ENCODE data around the gene RAP1GAP2.
"Not testable (repeated sequence)": the region's sequence is repeated elsewhere in the genome, so short reads cannot be mapped to it uniquely, and the experiment has no call there.

The RAP1GAP2 gene

GRCh38 chr17:2782055-2782454, 14.2 kb upstream of the RAP1GAP2 start:
- no peaks in the 10 kb centered on the region for H3K36me3 ChIP-seq (ENCODE audit: insufficient read depth, low read length)
- no peak for ATAC-seq (ENCODE audit: insufficient read depth, low read depth)
- no peaks in the 10 kb centered on the region for H3K79me2 ChIP-seq (ENCODE audit: insufficient read depth, low read length)
- no peak for TF ChIP-seq EZH2 (IDR thresholded peaks at IDR 0.05; ENCODE audit: borderline replicate concordance, low read depth, low read length, severe bottlenecking)
- TF ChIP-seq, protein P1, sequence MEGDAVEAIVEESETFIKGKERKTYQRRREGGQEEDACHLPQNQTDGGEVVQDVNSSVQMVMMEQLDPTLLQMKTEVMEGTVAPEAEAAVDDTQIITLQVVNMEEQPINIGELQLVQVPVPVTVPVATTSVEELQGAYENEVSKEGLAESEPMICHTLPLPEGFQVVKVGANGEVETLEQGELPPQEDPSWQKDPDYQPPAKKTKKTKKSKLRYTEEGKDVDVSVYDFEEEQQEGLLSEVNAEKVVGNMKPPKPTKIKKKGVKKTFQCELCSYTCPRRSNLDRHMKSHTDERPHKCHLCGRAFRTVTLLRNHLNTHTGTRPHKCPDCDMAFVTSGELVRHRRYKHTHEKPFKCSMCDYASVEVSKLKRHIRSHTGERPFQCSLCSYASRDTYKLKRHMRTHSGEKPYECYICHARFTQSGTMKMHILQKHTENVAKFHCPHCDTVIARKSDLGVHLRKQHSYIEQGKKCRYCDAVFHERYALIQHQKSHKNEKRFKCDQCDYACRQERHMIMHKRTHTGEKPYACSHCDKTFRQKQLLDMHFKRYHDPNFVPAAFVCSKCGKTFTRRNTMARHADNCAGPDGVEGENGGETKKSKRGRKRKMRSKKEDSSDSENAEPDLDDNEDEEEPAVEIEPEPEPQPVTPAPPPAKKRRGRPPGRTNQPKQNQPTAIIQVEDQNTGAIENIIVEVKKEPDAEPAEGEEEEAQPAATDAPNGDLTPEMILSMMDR (IDR thresholded peaks at IDR 0.05; ENCODE audit: borderline replicate concordance, extremely low read depth, low read length, poor library complexity, severe bottlenecking), result no peak
- no peak overlapping the region for H3K27ac ChIP-seq (ENCODE audit: low read length)
- DNase-seq, result no peak
- H3K9me3 ChIP-seq (ENCODE audit: insufficient read depth, low read length, severe bottlenecking), result no peaks in the 10 kb centered on the region
- peaks cover 8% of the 10 kb centered on the region for H3K4me1 ChIP-seq (ENCODE audit: insufficient read depth, low read length)
- H3K4me3 ChIP-seq (ENCODE audit: low read depth in 1 of 2, low read length in 2 of 2), result no peak overlapping the region
- H3K27me3 ChIP-seq (ENCODE audit: insufficient read depth, low read length, poor library complexity), result peaks cover 6% of the 10 kb centered on the region
- no peak overlapping the region for H3K4me2 ChIP-seq (ENCODE audit: insufficient read depth, low read length)
- H4K20me1 ChIP-seq (ENCODE audit: insufficient read depth, low read length), result peaks cover 6% of the 10 kb centered on the region
- H3K9ac ChIP-seq (ENCODE audit: low read depth, low read length), result no peak overlapping the region
- no peak overlapping the region for H2AFZ ChIP-seq (ENCODE audit: low read depth, low read length)

GRCh38 chr17:2783310-2784030, 12.8 kb upstream of the RAP1GAP2 start:
- H3K4me2 ChIP-seq (ENCODE audit: insufficient read depth, low read length), result no peak overlapping the region
- TF ChIP-seq, protein P1 (IDR thresholded peaks at IDR 0.05; ENCODE audit: borderline replicate concordance, extremely low read depth, low read length, poor library complexity, severe bottlenecking), result no peak
- TF ChIP-seq EZH2 (IDR thresholded peaks at IDR 0.05; ENCODE audit: borderline replicate concordance, low read depth, low read length, severe bottlenecking), result no peak

DNA sequence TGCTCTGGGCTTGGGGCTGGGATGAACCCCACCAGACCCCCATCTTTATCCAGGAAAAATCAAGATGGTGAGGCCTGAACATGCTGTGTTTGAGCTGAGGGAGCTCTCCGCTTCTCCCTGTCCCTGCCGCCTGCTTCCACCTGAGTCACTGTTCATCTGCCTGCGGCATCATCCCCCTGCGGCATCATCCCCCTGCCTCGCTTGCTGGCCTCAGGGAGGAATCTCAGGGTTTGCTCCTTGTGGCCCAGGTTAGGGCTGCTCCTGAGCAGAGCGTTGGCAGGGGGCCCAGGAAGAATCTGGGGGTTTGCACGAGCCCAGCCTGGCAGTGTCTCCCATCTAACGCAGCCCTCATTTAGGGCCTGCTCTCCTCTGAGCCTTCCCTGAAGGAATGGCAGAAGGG, 11.4 kb upstream of the RAP1GAP2 start:
- Histone ChIP-seq H3K9ac (ENCODE audit: low read depth, low read length) (no peak overlapping the region), H3K4me1 (ENCODE audit: insufficient read depth, low read length) (peaks cover 8% of the 10 kb centered on the region), H3K27ac (ENCODE audit: low read length) (no peak overlapping the region), H3K36me3 (ENCODE audit: insufficient read depth, low read length) (no peaks in the 10 kb centered on the region), H3K79me2 (ENCODE audit: insufficient read depth, low read length) (no peaks in the 10 kb centered on the region), H3K9me3 (ENCODE audit: insufficient read depth, low read length, severe bottlenecking) (no peaks in the 10 kb centered on the region), H3K4me2 (ENCODE audit: insufficient read depth, low read length) (no peak overlapping the region), H4K20me1 (ENCODE audit: insufficient read depth, low read length) (no peaks in the 10 kb centered on the region; the same call in 1 of the 2 replicates), H3K27me3 (ENCODE audit: insufficient read depth, low read length, poor library complexity) (peaks cover 3% of the 10 kb centered on the region), H3K4me3 (ENCODE audit: low read depth in 1 of 2, low read length in 2 of 2) (no peak overlapping the region), H2AFZ (ENCODE audit: low read depth, low read length) (no peak overlapping the region)
- no peak for DNase-seq
- TF ChIP-seq, protein P1 (IDR thresholded peaks at IDR 0.05; ENCODE audit: borderline replicate concordance, extremely low read depth, low read length, poor library complexity, severe bottlenecking), result no peak
- no peak for TF ChIP-seq EZH2 (IDR thresholded peaks at IDR 0.05; ENCODE audit: borderline replicate concordance, low read depth, low read length, severe bottlenecking)
- ATAC-seq (ENCODE audit: insufficient read depth, low read depth), result no peak

More at GRCh38 chr17:2783310-2784030, 12.8 kb upstream of the RAP1GAP2 start:
- Histone ChIP-seq H3K27me3 (ENCODE audit: insufficient read depth, low read length, poor library complexity) (peaks cover 2% of the 10 kb centered on the region), H3K36me3 (ENCODE audit: insufficient read depth, low read length) (no peaks in the 10 kb centered on the region), H3K9me3 (ENCODE audit: insufficient read depth, low read length, severe bottlenecking) (no peaks in the 10 kb centered on the region), H4K20me1 (ENCODE audit: insufficient read depth, low read length) (peaks cover 4% of the 10 kb centered on the region), H3K4me1 (ENCODE audit: insufficient read depth, low read length) (peaks cover 8% of the 10 kb centered on the region), H2AFZ (ENCODE audit: low read depth, low read length) (no peak overlapping the region), H3K79me2 (ENCODE audit: insufficient read depth, low read length) (no peaks in the 10 kb centered on the region), H3K9ac (ENCODE audit: low read depth, low read length) (no peak overlapping the region), H3K4me3 (ENCODE audit: low read depth in 1 of 2, low read length in 2 of 2) (no peak overlapping the region), H3K27ac (ENCODE audit: low read length) (no peak overlapping the region)
- ATAC-seq (ENCODE audit: insufficient read depth, low read depth) (no peak), DNase-seq (no peak)

DNA sequence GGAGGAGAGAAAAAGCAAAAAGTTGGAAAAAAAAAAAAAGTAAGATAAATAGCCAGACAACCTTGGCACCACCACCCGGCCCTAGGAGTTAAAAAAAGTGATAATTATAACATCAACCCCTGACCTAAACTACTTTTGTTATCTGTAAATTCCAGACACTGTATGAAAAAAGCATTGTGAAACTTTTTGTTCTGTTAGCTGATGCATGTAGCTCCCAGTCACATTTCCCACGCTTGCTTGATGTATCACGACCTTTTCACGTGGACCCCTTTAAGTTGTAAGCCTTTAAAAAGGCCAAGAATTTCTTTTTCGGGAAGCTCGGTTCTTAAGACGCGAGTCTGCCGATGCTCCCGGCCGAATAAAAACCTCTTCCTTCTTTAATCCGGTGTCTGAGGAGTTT, 10.9 kb upstream of the RAP1GAP2 start:
- H3K79me2 ChIP-seq (ENCODE audit: insufficient read depth, low read length); DNase-seq; H4K20me1 ChIP-seq (ENCODE audit: insufficient read depth, low read length); H3K4me1 ChIP-seq (ENCODE audit: insufficient read depth, low read length); ATAC-seq (ENCODE audit: insufficient read depth, low read depth); H3K9ac ChIP-seq (ENCODE audit: low read depth, low read length); H3K4me2 ChIP-seq (ENCODE audit: insufficient read depth, low read length); H3K36me3 ChIP-seq (ENCODE audit: insufficient read depth, low read length); H3K27ac ChIP-seq (ENCODE audit: low read length); H3K9me3 ChIP-seq (ENCODE audit: insufficient read depth, low read length, severe bottlenecking); H3K27me3 ChIP-seq (ENCODE audit: insufficient read depth, low read length, poor library complexity); H3K4me3 ChIP-seq (ENCODE audit: low read depth in 1 of 2, low read length in 2 of 2); H2AFZ ChIP-seq (ENCODE audit: low read depth, low read length): not testable (repeated sequence)

Measured in DND-41 (cell line).